GM12891 (cell line): ENCODE measurements around the gene BAZ1A.

Experiments used
- POLR2A ChIP-seq: IDR thresholded peaks from 2 replicates; pipeline ENCODE4 v1.6.1; 2011; ENCODE audit warnings: low read depth, low read length, control low read depth
- POLR2AphosphoS5 ChIP-seq: IDR thresholded peaks from 2 replicates; pipeline ENCODE4 v1.6.1; 2011; ENCODE audit warnings: low read depth, low read length, control low read depth
- POU2F2 ChIP-seq: IDR thresholded peaks from 2 replicates; pipeline ENCODE4 v1.6.1; 2011; ENCODE audit warnings: low read depth, mild to moderate bottlenecking, control low read depth, low read length, moderate library complexity
- SPI1 ChIP-seq: IDR thresholded peaks from 2 replicates; pipeline ENCODE4 v1.6.1; 2011; ENCODE audit warnings: low read depth, low read length, control low read depth
- TAF1 ChIP-seq: IDR thresholded peaks from 2 replicates; pipeline ENCODE4 v1.6.1; 2011; ENCODE audit warnings: low read depth, low read length, control low read depth

DNA sequence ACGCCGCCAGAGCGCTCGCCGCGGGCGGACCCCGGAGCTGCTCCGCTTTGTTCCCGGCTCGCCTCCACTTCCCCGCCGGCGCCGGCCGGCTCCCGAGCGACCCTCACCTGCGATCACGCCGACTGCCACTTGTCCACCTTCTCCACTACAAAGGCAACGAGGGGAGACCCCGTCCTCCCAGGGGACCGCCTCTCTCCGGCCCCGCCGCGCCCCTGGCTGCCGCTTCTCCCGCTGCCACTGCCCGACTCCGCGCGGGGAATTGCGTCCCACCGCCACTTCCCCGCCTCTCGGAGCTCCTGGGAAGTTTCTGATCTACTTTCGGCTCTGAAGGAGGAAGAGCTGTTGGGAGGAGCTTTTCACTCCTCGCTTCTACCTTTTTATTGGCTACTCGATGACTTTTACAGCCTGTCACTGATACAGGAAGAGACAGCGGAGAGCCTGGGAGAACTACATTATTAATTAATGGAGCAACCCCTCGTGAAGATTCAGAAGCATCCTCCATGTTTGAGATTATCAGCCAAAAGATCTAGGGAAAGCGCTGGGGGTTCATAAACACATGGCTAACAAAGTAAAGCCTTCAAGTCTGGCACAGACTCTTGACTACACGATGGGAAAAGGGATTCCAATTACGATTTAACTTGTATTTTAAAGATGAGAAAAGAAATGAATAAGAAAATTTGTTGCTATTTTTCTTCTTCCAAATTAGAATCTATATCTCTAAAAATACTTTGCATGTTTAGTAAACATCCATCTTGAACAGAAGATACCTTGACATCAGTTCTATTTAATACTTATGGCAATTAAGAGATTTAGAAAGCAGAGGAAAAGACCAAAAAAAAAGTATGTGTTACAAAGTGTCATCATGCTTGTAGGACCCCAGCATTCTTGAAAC, at the start of gene BAZ1A:
- peak; percentile 70; the same call in 1 of the 2 replicates for TF ChIP-seq POLR2A
- 0 out of 2 replicates have a peak, but pooled peaks have one; percentile 31 for TF ChIP-seq SPI1
- TF ChIP-seq TAF1 = no peak; the same call in 1 of the 2 replicates
- 0 out of 2 replicates have a peak, but pooled peaks have one; percentile 4 for TF ChIP-seq POU2F2
- peak; percentile 61 for TF ChIP-seq POLR2AphosphoS5
